Measurements from ENCODE around the gene RIMBP2. TPM values are rescaled to one million over a fixed set of nuclear protein-coding genes. Genes with fewer than 3 reads are reported as not detected.

Gene RIMBP2
- total RNA-seq, 1 donor from 2014 or later = 0.27 TPM

- no peak overlapping the region for H3K4me3 ChIP-seq
- H3K4me1 ChIP-seq = no peaks in the 10 kb centered on the region
- DNase-seq = peak; percentile 19
- no peak for ATAC-seq
- H3K36me3 ChIP-seq = no peaks in the 10 kb centered on the region
- TF ChIP-seq, protein P1, sequence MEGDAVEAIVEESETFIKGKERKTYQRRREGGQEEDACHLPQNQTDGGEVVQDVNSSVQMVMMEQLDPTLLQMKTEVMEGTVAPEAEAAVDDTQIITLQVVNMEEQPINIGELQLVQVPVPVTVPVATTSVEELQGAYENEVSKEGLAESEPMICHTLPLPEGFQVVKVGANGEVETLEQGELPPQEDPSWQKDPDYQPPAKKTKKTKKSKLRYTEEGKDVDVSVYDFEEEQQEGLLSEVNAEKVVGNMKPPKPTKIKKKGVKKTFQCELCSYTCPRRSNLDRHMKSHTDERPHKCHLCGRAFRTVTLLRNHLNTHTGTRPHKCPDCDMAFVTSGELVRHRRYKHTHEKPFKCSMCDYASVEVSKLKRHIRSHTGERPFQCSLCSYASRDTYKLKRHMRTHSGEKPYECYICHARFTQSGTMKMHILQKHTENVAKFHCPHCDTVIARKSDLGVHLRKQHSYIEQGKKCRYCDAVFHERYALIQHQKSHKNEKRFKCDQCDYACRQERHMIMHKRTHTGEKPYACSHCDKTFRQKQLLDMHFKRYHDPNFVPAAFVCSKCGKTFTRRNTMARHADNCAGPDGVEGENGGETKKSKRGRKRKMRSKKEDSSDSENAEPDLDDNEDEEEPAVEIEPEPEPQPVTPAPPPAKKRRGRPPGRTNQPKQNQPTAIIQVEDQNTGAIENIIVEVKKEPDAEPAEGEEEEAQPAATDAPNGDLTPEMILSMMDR (IDR thresholded peaks at IDR 0.05) = no peak
- H3K27ac ChIP-seq = no peak overlapping the region
- H3K27me3 ChIP-seq (ENCODE audit: low read depth) = no peaks in the 10 kb centered on the region
- intact Hi-C loops (cut with DNase I) = no loop called here
- no peaks in the 10 kb centered on the region for H3K9me3 ChIP-seq
Observed at GRCh38 chr12:130444986-130445385, 271.1 kb downstream of the RIMBP2 start.

DNA sequence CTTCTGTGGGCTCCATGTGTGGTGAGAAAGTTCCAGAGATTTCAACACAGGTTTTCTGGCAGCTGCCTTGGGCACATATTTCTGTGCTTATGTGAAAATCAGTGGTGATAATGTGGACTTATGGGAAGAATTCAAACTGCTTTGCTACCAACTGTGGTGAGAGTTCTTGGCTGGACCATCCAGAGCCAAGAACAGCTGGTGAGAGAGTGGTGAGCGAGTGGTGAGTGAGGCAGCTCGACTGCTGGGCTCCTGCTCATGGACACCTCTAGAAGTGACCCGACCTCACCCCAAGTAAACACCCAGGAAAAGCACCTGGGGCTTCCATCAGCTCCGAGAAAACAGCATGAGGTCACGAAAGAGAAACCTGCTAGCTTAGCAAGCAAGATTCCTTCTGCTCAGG, 272.0 kb downstream of the RIMBP2 start:
- intact Hi-C loops (cut with DNase I) = no loop called here
- TF ChIP-seq, protein P1 (IDR thresholded peaks at IDR 0.05) = no peak
- ATAC-seq = no peak
- Histone ChIP-seq H3K4me1 (no peaks in the 10 kb centered on the region), H3K27ac (no peak overlapping the region), H3K27me3 (ENCODE audit: low read depth) (no peaks in the 10 kb centered on the region), H3K4me3 (no peak overlapping the region), H3K9me3 (no peaks in the 10 kb centered on the region), H3K36me3 (no peaks in the 10 kb centered on the region)
- no peak for DNase-seq

- intact Hi-C loops (cut with DNase I) = no loop called here
- TF ChIP-seq, protein P1 (IDR thresholded peaks at IDR 0.05) = no peak
- peak; percentile 29 for DNase-seq
- no peaks in the 10 kb centered on the region for H3K27me3 ChIP-seq (ENCODE audit: low read depth)
- ATAC-seq = no peak
- no peaks in the 10 kb centered on the region for H3K4me1 ChIP-seq
- no peak overlapping the region for H3K4me3 ChIP-seq
- no peaks in the 10 kb centered on the region for H3K9me3 ChIP-seq
- no peaks in the 10 kb centered on the region for H3K36me3 ChIP-seq
- no peak overlapping the region for H3K27ac ChIP-seq
Observed at GRCh38 chr12:130441771-130442760, 274.0 kb downstream of the RIMBP2 start.

GRCh38 chr12:130440411-130441080, 275.6 kb downstream of the RIMBP2 start:
- H3K4me1 ChIP-seq = no peaks in the 10 kb centered on the region
- H3K4me3 ChIP-seq = no peak overlapping the region
- H3K27me3 ChIP-seq (ENCODE audit: low read depth) = no peaks in the 10 kb centered on the region
- TF ChIP-seq, protein P1 (IDR thresholded peaks at IDR 0.05) = no peak
- intact Hi-C loops (cut with DNase I) = no loop called here
- no peak overlapping the region for H3K27ac ChIP-seq
- H3K9me3 ChIP-seq = no peaks in the 10 kb centered on the region
- ATAC-seq (no peak), DNase-seq (peak; percentile 26)
- H3K36me3 ChIP-seq = no peaks in the 10 kb centered on the region

GRCh38 chr12:130439250-130439649, 276.8 kb downstream of the RIMBP2 start:
- intact Hi-C loops (cut with DNase I) = no loop called here
- DNase-seq (no peak), ATAC-seq (no peak)
- Histone ChIP-seq H3K4me1 (no peaks in the 10 kb centered on the region), H3K27me3 (ENCODE audit: low read depth) (no peaks in the 10 kb centered on the region), H3K4me3 (no peak overlapping the region), H3K27ac (no peak overlapping the region), H3K9me3 (no peaks in the 10 kb centered on the region), H3K36me3 (no peaks in the 10 kb centered on the region)
- TF ChIP-seq, protein P1 (IDR thresholded peaks at IDR 0.05) = no peak
